HFFc6 (cell line): ENCODE data around the gene ICOSLG. TPM values are rescaled to one million over a fixed set of nuclear protein-coding genes. Genes with fewer than 3 reads are reported as not detected.
"Not testable (repeated sequence)": the region's sequence is repeated elsewhere in the genome, so short reads cannot be mapped to it uniquely, and the experiment has no call there.

ENCODE experiments used
- DNase-seq: peaks from one replicate; pipeline ENCODE4 v3.0.0-alpha.2; 2018
- H3K27ac Mint-ChIP-seq: 2 replicates; pipeline ENCODE4 v1.8.0; 2020; ENCODE audit warnings: mild to moderate bottlenecking, mixed read lengths
- H3K27me3 Mint-ChIP-seq: 2 replicates; pipeline ENCODE4 v1.8.0; 2021; ENCODE audit warnings: mild to moderate bottlenecking, moderate library complexity, mixed read lengths; ENCODE audit not compliant: insufficient read depth
- H3K36me3 Mint-ChIP-seq: 2 replicates; pipeline ENCODE4 v1.8.0; 2021; ENCODE audit warnings: low read depth, mixed read lengths
- H3K4me1 Mint-ChIP-seq: 2 replicates; pipeline ENCODE4 v1.8.0; 2020; ENCODE audit warnings: low read depth, mixed read lengths
- H3K4me3 Mint-ChIP-seq: 2 replicates; pipeline ENCODE4 v1.8.0; 2020; ENCODE audit warnings: mild to moderate bottlenecking, moderate library complexity, mixed read lengths
- H3K9me3 Mint-ChIP-seq: 2 replicates; pipeline ENCODE4 v1.8.0; 2020; ENCODE audit warnings: mild to moderate bottlenecking, mixed read lengths
- long read RNA-seq: library from polyadenylated mRNA; unstranded; transcript quantifications from one replicate; pipeline ENCODE4 v2.0.0, GENCODE V29; 2019
- total RNA-seq, 6 experiments: library from RNA; stranded (reverse); fragmentation: NEBNext Ultra II Directional; extraction: Animal tissue kit (Norgen Biotek cat#: 25700); gene quantifications; 2 replicates in 1 of 6; 3 replicates in 5 of 6; pipeline ENCODE4 v1.2.3, GENCODE V29; 2021
- TF ChIP-seq, protein P1 (sequence below): fragments of 200-600 bp; sonication (generic); IDR thresholded peaks from 2 replicates; pipeline ENCODE4 v1.5.0; 2021; ENCODE audit warnings: antibody characterized with exemption, mild to moderate bottlenecking

Gene ICOSLG, protein sequence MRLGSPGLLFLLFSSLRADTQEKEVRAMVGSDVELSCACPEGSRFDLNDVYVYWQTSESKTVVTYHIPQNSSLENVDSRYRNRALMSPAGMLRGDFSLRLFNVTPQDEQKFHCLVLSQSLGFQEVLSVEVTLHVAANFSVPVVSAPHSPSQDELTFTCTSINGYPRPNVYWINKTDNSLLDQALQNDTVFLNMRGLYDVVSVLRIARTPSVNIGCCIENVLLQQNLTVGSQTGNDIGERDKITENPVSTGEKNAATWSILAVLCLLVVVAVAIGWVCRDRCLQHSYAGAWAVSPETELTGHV
- under 1 TPM; 0.07 to 0.47 (median 0.33) TPM for total RNA-seq
- long read RNA-seq: 0 reads

DNA sequence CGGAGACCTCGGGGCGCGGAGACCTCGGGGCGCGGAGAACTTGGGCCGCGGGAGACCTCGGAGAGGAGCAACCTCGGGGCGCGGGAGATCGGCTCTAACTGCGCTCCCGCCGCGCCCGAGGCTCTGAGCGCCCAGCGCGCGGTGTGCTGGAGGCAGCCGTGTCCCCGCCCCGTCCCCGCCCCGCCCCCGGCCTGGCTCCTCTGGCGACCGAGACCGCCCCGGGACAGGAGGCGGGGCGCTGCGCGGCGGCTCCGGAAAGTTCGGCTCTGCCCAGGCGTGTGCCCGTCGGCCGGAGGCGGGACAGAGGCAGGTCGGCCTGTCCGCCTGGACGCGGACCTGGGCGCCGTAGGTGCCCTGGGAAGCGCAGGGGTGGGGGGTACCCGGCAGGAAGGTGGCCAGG, at the start of gene ICOSLG:
ICOSLG (minus strand) TSS at position 102 of the 400 bp plus-strand sequence. CDS start 126 bp downstream, outside the sequence.
- H3K27me3 Mint-ChIP-seq, H3K4me1 Mint-ChIP-seq, DNase-seq, H3K9me3 Mint-ChIP-seq, H3K36me3 Mint-ChIP-seq, H3K4me3 Mint-ChIP-seq, H3K27ac Mint-ChIP-seq: not testable (repeated sequence)

DNA sequence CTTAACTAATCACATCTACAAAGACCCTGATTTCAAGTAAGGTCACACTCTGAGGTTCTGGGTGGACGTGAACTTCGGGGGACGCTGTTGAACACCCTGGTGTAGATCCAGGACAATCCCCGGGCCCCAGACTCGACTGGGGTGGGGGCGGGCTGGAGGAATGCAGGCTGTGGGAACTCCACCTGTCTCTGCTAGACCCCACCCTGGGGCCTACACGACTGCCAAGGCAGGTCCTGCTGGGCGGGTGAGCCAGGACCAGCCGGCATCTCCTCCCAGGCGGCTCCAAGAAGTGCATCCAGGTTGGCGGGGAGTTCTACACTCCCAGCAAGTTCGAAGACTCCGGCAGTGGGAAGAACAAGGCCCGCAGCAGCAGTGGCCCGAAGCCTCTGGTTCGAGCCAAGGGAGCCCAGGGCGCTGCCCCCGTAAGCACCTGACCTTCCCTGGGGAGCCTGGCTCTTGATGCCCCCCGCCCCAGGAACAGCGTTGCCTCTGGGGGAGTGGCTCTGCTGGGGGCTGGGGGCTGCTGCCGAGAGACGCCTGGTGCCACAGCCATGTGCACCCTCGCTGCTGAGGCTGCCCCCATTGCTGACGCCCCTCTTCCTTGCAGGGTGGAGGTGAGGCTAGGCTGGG, 48.8 kb upstream of the ICOSLG start:
- TF ChIP-seq, protein P1, sequence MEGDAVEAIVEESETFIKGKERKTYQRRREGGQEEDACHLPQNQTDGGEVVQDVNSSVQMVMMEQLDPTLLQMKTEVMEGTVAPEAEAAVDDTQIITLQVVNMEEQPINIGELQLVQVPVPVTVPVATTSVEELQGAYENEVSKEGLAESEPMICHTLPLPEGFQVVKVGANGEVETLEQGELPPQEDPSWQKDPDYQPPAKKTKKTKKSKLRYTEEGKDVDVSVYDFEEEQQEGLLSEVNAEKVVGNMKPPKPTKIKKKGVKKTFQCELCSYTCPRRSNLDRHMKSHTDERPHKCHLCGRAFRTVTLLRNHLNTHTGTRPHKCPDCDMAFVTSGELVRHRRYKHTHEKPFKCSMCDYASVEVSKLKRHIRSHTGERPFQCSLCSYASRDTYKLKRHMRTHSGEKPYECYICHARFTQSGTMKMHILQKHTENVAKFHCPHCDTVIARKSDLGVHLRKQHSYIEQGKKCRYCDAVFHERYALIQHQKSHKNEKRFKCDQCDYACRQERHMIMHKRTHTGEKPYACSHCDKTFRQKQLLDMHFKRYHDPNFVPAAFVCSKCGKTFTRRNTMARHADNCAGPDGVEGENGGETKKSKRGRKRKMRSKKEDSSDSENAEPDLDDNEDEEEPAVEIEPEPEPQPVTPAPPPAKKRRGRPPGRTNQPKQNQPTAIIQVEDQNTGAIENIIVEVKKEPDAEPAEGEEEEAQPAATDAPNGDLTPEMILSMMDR: no peak
- Mint-ChIP-seq H3K4me3 (no peak overlapping the region), H3K36me3 (no peaks in the 10 kb centered on the region), H3K27me3 (peaks cover 7% of the 10 kb centered on the region), H3K27ac (no peak overlapping the region), H3K4me1 (no peaks in the 10 kb centered on the region), H3K9me3 (no peaks in the 10 kb centered on the region)
- no peak for DNase-seq

DNA sequence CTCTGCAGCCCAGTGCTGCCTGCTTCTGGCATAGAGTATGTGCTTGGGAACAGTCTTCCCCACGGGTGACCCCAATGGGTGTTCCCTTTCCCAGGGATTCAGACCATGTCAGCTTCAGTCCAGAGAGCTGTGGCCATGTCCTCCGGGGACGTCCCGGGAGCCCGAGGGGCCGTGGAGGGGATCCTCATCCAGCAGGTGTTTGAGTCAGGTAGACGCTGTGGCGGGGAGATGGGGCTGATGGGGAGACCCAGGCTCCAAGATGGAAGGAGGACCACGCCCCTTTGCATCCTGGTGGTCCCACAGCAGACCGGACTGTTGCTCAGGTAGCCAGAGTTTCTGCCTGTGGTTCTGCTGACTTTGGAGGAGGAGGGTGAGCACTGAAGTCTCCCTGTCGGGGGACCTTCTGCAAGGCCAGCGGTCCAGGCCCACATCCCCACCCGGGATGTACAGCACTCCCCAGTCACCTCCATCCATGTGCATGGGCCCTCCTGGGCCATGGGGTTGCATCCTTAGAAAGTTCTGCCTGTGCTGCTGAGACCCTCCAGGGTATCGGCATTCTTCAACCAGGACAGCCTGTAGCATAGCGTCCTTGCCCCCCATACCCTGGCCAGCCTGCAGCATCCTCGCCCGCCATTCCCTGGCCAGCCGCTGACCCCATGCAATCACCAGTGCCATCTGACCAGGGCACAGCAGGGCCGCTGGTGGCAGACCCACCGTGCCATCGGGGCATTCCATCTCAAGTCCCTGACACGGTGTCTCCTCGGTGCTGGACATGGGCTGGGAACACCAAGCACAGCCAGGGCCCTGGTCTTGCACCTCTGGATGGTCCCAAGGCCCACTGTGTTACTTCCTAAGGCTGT, 47.7 kb upstream of the ICOSLG start:
- H3K27me3 Mint-ChIP-seq: peaks cover 7% of the 10 kb centered on the region
- no peaks in the 10 kb centered on the region for H3K9me3 Mint-ChIP-seq

DNA sequence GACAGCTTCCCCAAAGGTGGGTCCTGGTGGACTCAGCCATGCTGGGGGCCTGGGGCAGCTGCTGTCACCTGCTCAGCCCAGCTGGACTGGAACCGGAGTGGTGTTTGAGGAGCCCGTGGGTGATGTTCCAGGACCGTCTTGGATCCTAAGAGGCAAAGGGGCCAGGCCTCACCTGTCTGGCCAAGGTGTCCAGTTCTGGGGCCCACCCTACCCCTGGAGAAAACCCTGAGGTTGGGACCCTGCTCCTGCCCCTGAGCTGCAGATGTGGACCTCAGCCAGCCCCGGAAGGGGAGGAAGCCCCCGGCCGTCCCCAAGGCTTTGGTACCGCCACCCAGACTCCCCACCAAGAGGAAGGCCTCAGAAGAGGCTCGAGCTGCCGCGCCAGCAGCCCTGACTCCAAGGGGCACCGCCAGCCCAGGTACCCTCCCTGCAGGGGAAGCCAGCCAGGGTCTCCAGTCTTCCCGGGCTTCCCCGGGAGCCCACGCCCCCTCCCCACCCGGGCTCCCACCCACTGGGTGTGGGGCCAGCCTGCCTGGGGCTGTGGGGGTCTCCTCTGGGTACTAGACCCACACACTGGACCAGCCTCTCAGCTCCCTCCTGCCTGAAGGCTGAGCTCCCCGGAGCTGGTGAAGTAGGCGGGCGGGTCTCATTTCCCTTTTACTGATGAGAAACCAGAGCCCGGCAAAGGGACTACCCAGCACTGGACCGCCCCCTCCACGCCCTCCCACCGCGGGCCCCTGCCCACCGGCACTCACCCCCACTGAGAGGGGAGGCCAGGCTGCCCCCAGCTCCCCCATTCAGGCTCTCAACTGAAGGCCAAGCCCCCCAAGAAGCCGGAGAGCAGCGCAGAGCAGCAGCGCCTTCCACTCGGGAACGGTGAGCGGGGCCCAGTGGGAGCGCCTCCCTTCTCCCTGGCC, 46.2 kb upstream of the ICOSLG start:
- H3K27me3 Mint-ChIP-seq: peaks cover 12% of the 10 kb centered on the region
- no peak overlapping the region for H3K4me3 Mint-ChIP-seq
- TF ChIP-seq, protein P1: no peak
- H3K36me3 Mint-ChIP-seq: no peaks in the 10 kb centered on the region
- no peaks in the 10 kb centered on the region for H3K4me1 Mint-ChIP-seq
- H3K9me3 Mint-ChIP-seq: no peaks in the 10 kb centered on the region
- no peak overlapping the region for H3K27ac Mint-ChIP-seq
- DNase-seq: no peak

More for the DNA sequence above, 47.7 kb upstream of the ICOSLG start:
- Mint-ChIP-seq H3K36me3 (no peaks in the 10 kb centered on the region), H3K4me3 (no peak overlapping the region), H3K27ac (no peak overlapping the region), H3K4me1 (no peaks in the 10 kb centered on the region)
- TF ChIP-seq, protein P1: no peak
- DNase-seq: no peak

DNA sequence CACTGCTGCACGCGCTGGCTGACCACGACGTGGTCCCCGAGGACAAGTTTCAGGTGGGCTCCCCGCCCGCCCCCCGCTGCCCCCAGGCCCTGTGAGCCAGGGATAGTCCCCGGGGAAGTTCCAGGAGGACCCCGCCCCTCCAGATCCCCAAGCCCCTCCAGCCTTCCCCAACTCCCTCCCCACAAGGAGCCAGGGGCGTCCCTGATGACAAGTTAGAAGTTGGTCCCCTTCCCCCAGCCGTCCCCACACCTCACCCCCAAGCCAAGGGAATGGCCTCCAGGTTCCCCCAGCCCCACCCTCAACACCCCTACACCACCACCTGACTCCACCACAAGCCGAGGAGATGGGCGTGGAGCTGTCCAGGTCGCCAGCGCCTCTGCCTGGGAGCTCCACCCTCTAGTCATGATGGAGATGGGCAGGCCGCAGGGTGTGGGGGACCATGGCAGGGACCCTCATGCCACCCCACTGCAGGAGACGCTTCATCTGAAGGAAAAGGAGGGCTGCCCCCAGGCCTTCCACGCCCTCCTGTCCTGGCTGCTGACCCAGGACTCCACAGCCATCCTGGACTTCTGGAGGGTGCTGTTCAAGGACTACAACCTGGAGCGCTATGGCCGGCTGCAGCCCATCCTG, 45.5 kb upstream of the ICOSLG start:
- Mint-ChIP-seq H3K36me3 (no peaks in the 10 kb centered on the region), H3K27ac (no peak overlapping the region), H3K4me1 (no peaks in the 10 kb centered on the region), H3K4me3 (no peak overlapping the region), H3K27me3 (peaks cover 12% of the 10 kb centered on the region), H3K9me3 (no peaks in the 10 kb centered on the region)
- TF ChIP-seq, protein P1: no peak
- DNase-seq: no peak
